IMR-90 (cell line): ENCODE measurements around the gene SPSB4. TPM values are rescaled to one million over a fixed set of nuclear protein-coding genes. Genes with fewer than 3 reads are reported as not detected.

Source experiments
- RAD21 ChIP-seq: IDR thresholded peaks from 2 replicates; pipeline ENCODE4 v1.6.1; 2012; ENCODE audit warnings: low read length, improper control_type of control experiment
- polyA plus RNA-seq, 3 experiments: library from polyadenylated mRNA; depleted of rRNA; stranded (reverse); fragments of >200 nt; gene quantifications; 2 replicates each; pipeline ENCODE4 v1.2.3, GENCODE V29; 2012; ENCODE audit warnings: low replicate concordance in 1 of 3
- total RNA-seq: library from RNA; depleted of rRNA; stranded (reverse); fragments of >200 nt; gene quantifications from 2 replicates; pipeline ENCODE4 v1.2.3, GENCODE V29; 2012; rRNA removed

Gene SPSB4
- total and polyA plus RNA-seq, 2 of the 4 experiments (the other 2 are of a cell fraction), result not detected

DNA sequence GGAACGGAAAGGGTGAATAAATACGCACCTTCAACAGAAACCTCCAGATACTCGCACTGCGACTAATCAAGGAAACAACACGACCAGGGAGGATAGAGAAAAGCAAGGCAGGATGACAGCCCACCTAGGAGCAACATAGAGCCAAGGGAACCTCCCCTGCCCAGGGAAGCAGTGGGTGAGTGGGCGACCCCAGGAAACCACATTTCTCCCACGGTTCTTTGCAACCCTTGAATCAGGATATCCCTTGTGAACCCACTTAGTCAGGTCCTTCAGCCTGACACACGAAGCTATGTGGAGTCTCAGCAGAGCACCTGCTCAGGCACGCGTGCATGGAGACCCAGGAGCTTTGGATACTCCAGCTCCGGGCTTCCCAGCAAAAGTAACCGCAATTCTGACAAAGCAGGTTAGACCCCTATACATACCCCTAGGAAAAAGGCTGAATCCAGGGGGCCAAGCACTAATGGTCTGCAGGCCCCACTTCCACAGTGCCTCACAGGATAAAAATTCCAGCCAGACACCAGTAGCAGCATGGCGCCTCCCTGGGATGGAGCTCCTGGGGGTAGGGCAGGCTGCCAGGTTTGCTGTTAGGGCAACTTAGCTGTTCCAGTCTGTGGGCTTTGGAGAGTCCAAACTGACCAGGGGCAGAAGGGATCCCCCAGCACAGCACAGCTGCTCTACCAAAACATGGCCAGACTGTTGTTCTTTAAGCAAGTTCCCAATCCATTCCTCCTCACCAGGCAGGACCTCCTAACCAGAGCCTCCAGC, 142.1 kb downstream of the SPSB4 start (continued):
- no peak for TF ChIP-seq RAD21

Other genes starting within 250 kb of the SPSB4 start
- 70.3 and 76.7 TPM in 2 replicates for gene SLC25A36, start 109.5 kb upstream of the SPSB4 start, total RNA-seq
- 25.9 and 31.3 TPM in 2 replicates for gene SLC25A36, start 109.5 kb upstream of the SPSB4 start, polyA plus RNA-seq (2012; rRNA removed)
- 13.3 and 15.6 TPM in 2 replicates for gene PXYLP1, start 180.5 kb downstream of the SPSB4 start, total RNA-seq
- gene PXYLP1, start 180.5 kb downstream of the SPSB4 start, polyA plus RNA-seq (2012; rRNA removed), result 11.2 and 11.7 TPM in 2 replicates